GM23338 (cell line): ENCODE results near the gene LATS2. TPM values are rescaled to one million over a fixed set of nuclear protein-coding genes. Genes with fewer than 3 reads are reported as not detected.

Source experiments
- ATAC-seq: fragments of 200-7000 bp; cut with Tn5 transposase; 3 replicates; pipeline ENCODE4 v1.9.1; 2020
- DNase-seq: peaks from one replicate; pipeline ENCODE4 v3.0.0-alpha.2; 2015; ENCODE audit warnings: low spot score
- H2AFZ ChIP-seq: fragments of 200-600 bp; sonication (generic); 2 replicates; pipeline ENCODE4 v1.8.0; 2016; ENCODE audit warnings: antibody characterized with exemption, mild to moderate bottlenecking, moderate library complexity
- H3F3A ChIP-seq: fragments of 200-600 bp; sonication (generic); replicated peaks from 2 replicates; pipeline ENCODE4 v1.8.0; 2017; ENCODE audit warnings: antibody characterized with exemption, mixed run types, low read depth
- H3K27ac ChIP-seq: fragments of 200-600 bp; sonication (generic); 2 replicates; pipeline ENCODE4 v1.6.1; 2016; ENCODE audit warnings: low read depth
- H3K27me3 ChIP-seq: fragments of 200-600 bp; sonication (generic); 2 replicates; pipeline ENCODE4 v1.8.0; 2016; ENCODE audit warnings: mild to moderate bottlenecking, mixed run types, moderate library complexity; ENCODE audit not compliant: insufficient read depth
- H3K36me3 ChIP-seq: fragments of 200-600 bp; sonication (generic); 2 replicates; pipeline ENCODE4 v1.8.0; 2016; ENCODE audit warnings: mild to moderate bottlenecking; ENCODE audit not compliant: insufficient read depth
- H3K4me1 ChIP-seq: fragments of 200-600 bp; sonication (generic); 2 replicates; pipeline ENCODE4 v1.8.0; 2016; ENCODE audit warnings: mild to moderate bottlenecking, moderate library complexity; ENCODE audit not compliant: insufficient read depth
- H3K4me2 ChIP-seq: fragments of 200-600 bp; sonication (generic); 2 replicates; pipeline ENCODE4 v1.7.1; 2017; ENCODE audit warnings: mixed run types
- H3K4me3 ChIP-seq: fragments of 200-600 bp; sonication (generic); 2 replicates; pipeline ENCODE4 v1.6.1; 2016; ENCODE audit warnings: mixed run types
- H3K79me2 ChIP-seq: fragments of 200-600 bp; sonication (generic); replicated peaks from 2 replicates; pipeline ENCODE4 v1.8.0; 2017; ENCODE audit warnings: mild to moderate bottlenecking; ENCODE audit not compliant: insufficient read depth
- H3K9me2 ChIP-seq: fragments of 200-600 bp; sonication (generic); 2 replicates; pipeline ENCODE4 v1.8.0; 2017; ENCODE audit not compliant: insufficient read depth
- H4K20me1 ChIP-seq: fragments of 200-600 bp; sonication (generic); replicated peaks from 2 replicates; pipeline ENCODE4 v1.8.0; 2017; ENCODE audit warnings: mild to moderate bottlenecking; ENCODE audit not compliant: insufficient read depth
- H3K27ac Mint-ChIP-seq: 2 replicates; pipeline ENCODE4 v1.8.0; 2020; ENCODE audit warnings: inconsistent platforms, mild to moderate bottlenecking, moderate library complexity, mixed read lengths
- H3K27me3 Mint-ChIP-seq: 3 replicates; pipeline ENCODE4 v1.8.0; 2022; ENCODE audit warnings: low read depth, mild to moderate bottlenecking, moderate library complexity, mixed read lengths, inconsistent platforms; ENCODE audit not compliant: insufficient read depth, poor library complexity
- H3K36me3 Mint-ChIP-seq: 3 replicates; pipeline ENCODE4 v1.8.0; 2021; ENCODE audit warnings: low read depth, mild to moderate bottlenecking, inconsistent platforms, moderate library complexity, mixed read lengths
- H3K4me1 Mint-ChIP-seq: 3 replicates; pipeline ENCODE4 v1.8.0; 2020; ENCODE audit warnings: mild to moderate bottlenecking, inconsistent platforms, mixed read lengths
- H3K4me3 Mint-ChIP-seq: 3 replicates; pipeline ENCODE4 v1.8.0; 2021; ENCODE audit warnings: moderate library complexity, mild to moderate bottlenecking, inconsistent platforms, mixed read lengths
- H3K9me3 Mint-ChIP-seq: 3 replicates; pipeline ENCODE4 v1.8.0; 2020; ENCODE audit warnings: moderate library complexity, mild to moderate bottlenecking, inconsistent platforms, mixed read lengths
- POLR2AphosphoS5 ChIP-seq: IDR thresholded peaks from 2 replicates; pipeline ENCODE4 v1.6.1; 2016; ENCODE audit warnings: antibody characterized with exemption, low read depth
- ZNF114 ChIP-seq: fragments of 250-450 bp; sonication (Bioruptor Pico); IDR thresholded peaks from 2 replicates; pipeline ENCODE4 v1.5.0; 2020; ENCODE audit warnings: mild to moderate bottlenecking, moderate library complexity
- ZNF331 ChIP-seq: fragments of 250-450 bp; sonication (Bioruptor Pico); IDR thresholded peaks from 2 replicates; pipeline ENCODE4 v1.5.0; 2020; ENCODE audit warnings: low read depth, mild to moderate bottlenecking, moderate library complexity
- polyA plus RNA-seq: library from polyadenylated mRNA; unstranded; fragments of >200 nt; fragmentation: Nextera tagmentation; extraction: Ambion mirVana; gene quantifications from 2 replicates; pipeline ENCODE4 v1.2.1, GENCODE V29; 2016
- total RNA-seq: library from RNA; depleted of rRNA; stranded (reverse); fragments of >200 nt; shearing (Covaris generic); gene quantifications from 2 replicates; pipeline ENCODE4 v1.2.3, GENCODE V29; 2014
- TF ChIP-seq, protein P1 (sequence below): fragments of 250-450 bp; sonication (Bioruptor Pico); IDR thresholded peaks from 2 replicates; pipeline ENCODE4 v1.5.0; 2020; ENCODE audit warnings: mild to moderate bottlenecking, moderate library complexity

The LATS2 gene
- total and polyA plus RNA-seq, 2 experiments from 2014 or later, result 10.5 to 25.4 TPM

DNA sequence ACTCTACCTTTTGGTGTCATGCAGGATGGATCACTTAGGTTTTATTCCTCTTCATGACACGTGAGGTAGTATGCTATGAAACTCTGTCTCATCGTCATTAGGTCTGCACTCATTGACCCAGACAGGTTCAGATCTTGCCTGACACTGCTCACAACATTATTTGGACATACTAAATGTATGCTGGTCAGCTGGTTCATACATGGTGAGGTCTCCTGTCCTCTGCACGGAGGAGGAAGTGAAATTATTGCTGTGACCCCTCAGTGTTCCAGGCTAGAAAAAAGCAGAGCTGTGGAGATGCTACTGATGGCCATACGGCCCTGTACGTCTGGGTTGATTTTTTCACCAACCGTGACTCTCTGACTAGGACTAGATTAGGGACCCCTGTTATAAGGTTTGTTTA lies 35.8 kb downstream of the LATS2 start (continued):
- TF ChIP-seq, protein P1, sequence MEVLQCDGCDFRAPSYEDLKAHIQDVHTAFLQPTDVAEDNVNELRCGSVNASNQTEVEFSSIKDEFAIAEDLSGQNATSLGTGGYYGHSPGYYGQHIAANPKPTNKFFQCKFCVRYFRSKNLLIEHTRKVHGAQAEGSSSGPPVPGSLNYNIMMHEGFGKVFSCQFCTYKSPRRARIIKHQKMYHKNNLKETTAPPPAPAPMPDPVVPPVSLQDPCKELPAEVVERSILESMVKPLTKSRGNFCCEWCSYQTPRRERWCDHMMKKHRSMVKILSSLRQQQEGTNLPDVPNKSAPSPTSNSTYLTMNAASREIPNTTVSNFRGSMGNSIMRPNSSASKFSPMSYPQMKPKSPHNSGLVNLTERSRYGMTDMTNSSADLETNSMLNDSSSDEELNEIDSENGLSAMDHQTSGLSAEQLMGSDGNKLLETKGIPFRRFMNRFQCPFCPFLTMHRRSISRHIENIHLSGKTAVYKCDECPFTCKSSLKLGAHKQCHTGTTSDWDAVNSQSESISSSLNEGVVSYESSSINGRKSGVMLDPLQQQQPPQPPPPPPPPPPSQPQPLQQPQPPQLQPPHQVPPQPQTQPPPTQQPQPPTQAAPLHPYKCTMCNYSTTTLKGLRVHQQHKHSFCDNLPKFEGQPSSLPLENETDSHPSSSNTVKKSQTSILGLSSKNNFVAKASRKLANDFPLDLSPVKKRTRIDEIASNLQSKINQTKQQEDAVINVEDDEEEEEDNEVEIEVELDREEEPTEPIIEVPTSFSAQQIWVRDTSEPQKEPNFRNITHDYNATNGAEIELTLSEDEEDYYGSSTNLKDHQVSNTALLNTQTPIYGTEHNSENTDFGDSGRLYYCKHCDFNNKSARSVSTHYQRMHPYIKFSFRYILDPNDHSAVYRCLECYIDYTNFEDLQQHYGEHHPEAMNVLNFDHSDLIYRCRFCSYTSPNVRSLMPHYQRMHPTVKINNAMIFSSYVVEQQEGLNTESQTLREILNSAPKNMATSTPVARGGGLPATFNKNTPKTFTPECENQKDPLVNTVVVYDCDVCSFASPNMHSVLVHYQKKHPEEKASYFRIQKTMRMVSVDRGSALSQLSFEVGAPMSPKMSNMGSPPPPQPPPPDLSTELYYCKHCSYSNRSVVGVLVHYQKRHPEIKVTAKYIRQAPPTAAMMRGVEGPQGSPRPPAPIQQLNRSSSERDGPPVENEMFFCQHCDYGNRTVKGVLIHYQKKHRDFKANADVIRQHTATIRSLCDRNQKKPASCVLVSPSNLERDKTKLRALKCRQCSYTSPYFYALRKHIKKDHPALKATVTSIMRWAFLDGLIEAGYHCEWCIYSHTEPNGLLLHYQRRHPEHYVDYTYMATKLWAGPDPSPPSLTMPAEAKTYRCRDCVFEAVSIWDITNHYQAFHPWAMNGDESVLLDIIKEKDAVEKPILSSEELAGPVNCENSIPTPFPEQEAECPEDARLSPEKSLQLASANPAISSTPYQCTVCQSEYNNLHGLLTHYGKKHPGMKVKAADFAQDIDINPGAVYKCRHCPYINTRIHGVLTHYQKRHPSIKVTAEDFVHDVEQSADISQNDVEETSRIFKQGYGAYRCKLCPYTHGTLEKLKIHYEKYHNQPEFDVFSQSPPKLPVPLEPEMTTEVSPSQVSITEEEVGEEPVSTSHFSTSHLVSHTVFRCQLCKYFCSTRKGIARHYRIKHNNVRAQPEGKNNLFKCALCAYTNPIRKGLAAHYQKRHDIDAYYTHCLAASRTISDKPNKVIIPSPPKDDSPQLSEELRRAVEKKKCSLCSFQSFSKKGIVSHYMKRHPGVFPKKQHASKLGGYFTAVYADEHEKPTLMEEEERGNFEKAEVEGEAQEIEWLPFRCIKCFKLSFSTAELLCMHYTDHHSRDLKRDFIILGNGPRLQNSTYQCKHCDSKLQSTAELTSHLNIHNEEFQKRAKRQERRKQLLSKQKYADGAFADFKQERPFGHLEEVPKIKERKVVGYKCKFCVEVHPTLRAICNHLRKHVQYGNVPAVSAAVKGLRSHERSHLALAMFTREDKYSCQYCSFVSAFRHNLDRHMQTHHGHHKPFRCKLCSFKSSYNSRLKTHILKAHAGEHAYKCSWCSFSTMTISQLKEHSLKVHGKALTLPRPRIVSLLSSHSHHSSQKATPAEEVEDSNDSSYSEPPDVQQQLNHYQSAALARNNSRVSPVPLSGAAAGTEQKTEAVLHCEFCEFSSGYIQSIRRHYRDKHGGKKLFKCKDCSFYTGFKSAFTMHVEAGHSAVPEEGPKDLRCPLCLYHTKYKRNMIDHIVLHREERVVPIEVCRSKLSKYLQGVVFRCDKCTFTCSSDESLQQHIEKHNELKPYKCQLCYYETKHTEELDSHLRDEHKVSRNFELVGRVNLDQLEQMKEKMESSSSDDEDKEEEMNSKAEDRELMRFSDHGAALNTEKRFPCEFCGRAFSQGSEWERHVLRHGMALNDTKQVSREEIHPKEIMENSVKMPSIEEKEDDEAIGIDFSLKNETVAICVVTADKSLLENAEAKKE (CRISPR knock-in tag), result no peak
- TF ChIP-seq ZNF114, result no peak
- TF ChIP-seq ZNF331, result no peak

DNA sequence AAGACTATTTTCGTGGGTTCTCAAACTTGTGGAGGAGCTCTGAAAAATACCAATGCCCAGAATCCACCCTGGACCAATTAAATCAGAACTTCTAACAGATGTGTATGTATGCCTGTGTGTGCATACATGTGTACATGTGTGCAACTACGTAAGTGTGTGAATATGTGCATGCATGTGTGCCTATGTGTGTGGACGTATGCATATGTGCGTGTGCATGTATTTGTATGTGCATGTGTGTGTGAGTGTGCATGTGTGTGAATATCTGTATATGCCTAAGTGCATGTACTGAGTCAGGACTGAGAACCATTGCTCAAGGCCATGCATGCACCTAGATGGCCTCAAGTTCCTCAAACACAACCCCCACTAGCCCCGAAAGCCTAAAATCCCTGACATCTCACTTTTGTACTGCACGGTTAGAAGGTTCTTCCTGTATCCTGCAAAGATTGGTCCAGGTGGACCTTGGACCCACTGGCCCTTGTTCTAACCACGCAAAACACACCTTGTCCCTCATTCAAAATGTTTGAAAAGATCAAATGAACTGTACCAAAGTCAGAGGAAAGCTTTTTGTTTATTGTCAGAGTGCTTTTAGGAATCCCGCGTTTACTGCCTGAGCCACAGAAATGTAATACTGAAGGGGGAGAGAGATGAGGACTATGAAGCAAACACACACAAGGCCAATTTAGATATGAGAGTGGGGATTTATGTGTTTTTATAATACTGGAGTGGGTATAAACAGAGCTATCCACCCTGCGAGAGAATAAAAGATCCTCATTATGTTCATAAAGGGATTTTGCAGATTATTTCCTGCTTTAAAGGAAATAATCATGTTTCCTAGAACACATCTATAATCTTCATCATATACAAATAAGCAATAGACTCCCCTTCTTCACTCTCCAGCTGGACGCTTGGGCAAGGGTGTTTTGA lies 39.1 kb downstream of the LATS2 start:
- no peak for TF ChIP-seq POLR2AphosphoS5
- Mint-ChIP-seq H3K4me1 (peaks cover 29% of the 10 kb centered on the region), H3K27ac (0 out of 2 replicates have a peak overlapping the region, but pooled peaks have one; percentile 51), H3K27me3 (peaks cover 3% of the 10 kb centered on the region), H3K4me3 (no peak overlapping the region), H3K9me3 (no peaks in the 10 kb centered on the region), H3K36me3 (no peaks in the 10 kb centered on the region)
- peaks cover 54% of the 10 kb centered on the region for H4K20me1 ChIP-seq
- peak overlapping the region; percentile 42; the same call in 1 of the 2 replicates for H3K27ac ChIP-seq
- DNase-seq (no peak), ATAC-seq (no peak)
- peaks cover 99% of the 10 kb centered on the region for H3K79me2 ChIP-seq
- H3K4me1 ChIP-seq, result peaks cover 20% of the 10 kb centered on the region
- H3K36me3 ChIP-seq, result no peaks in the 10 kb centered on the region
- H2AFZ ChIP-seq, result no peak overlapping the region
- H3K9me2 ChIP-seq, result no peaks in the 10 kb centered on the region
- H3F3A ChIP-seq, result no peaks in the 10 kb centered on the region
- H3K4me3 ChIP-seq, result no peak overlapping the region
- no peak overlapping the region for H3K4me2 ChIP-seq
- H3K27me3 ChIP-seq, result no peaks in the 10 kb centered on the region
